HEK293 (cell line): ENCODE data around the gene POTEJ.
"Not testable (repeated sequence)": the region's sequence is repeated elsewhere in the genome, so short reads cannot be mapped to it uniquely, and the experiment has no call there.

Source experiments
- CTCF ChIP-seq: fragments of 450-650 bp; formaldehyde crosslinking; IDR thresholded peaks from 2 replicates; pipeline ENCODE4 v1.5.1; 2016; ENCODE audit warnings: missing biosample characterization, missing genetic modification characterization
- SETDB1 ChIP-seq: IDR thresholded peaks from one replicate; pipeline ENCODE4 v1.6.1; 2017; ENCODE audit warnings: mild to moderate bottlenecking, low read length, moderate library complexity, mixed read lengths; ENCODE audit not compliant: insufficient read length
- ZFP3 ChIP-seq: fragments of 450-650 bp; formaldehyde crosslinking; IDR thresholded peaks from 2 replicates; pipeline ENCODE4 v1.5.1; 2016; ENCODE audit warnings: low read depth, missing biosample characterization, missing genetic modification characterization
- ZFP69B ChIP-seq: fragments of 450-650 bp; formaldehyde crosslinking; IDR thresholded peaks from 2 replicates; pipeline ENCODE4 v1.5.1; 2016; ENCODE audit warnings: missing biosample characterization, missing genetic modification characterization
- ZNF416 ChIP-seq: fragments of 450-650 bp; formaldehyde crosslinking; IDR thresholded peaks from 2 replicates; pipeline ENCODE4 v1.5.1; 2016; ENCODE audit warnings: missing biosample characterization, missing genetic modification characterization
- ZNF544 ChIP-seq: fragments of 450-650 bp; formaldehyde crosslinking; IDR thresholded peaks from 2 replicates; pipeline ENCODE4 v1.5.0; 2017; ENCODE audit warnings: missing biosample characterization, missing genetic modification characterization
- ZNF658 ChIP-seq: fragments of 450-650 bp; formaldehyde crosslinking; IDR thresholded peaks from 2 replicates; pipeline ENCODE4; 2016; ENCODE audit warnings: missing biosample characterization, missing genetic modification characterization
- ZNF701 ChIP-seq: fragments of 450-650 bp; formaldehyde crosslinking; IDR thresholded peaks from 2 replicates; pipeline ENCODE4 v1.5.1; 2016; ENCODE audit warnings: missing biosample characterization, missing genetic modification characterization
- ZSCAN30 ChIP-seq: fragments of 450-650 bp; IDR thresholded peaks from 2 replicates; pipeline ENCODE4 v1.5.1; 2018; ENCODE audit warnings: missing biosample characterization, mild to moderate bottlenecking, missing genetic modification characterization, moderate library complexity
- ZSCAN5A ChIP-seq: fragments of 450-650 bp; formaldehyde crosslinking; IDR thresholded peaks from 2 replicates; pipeline ENCODE4 v1.5.1; 2016; ENCODE audit warnings: missing biosample characterization, missing genetic modification characterization

GRCh38 chr2:130588688-130589458, 22.4 kb upstream of the POTEJ start:
- TF ChIP-seq ZSCAN30; ZNF701 (tag by site-specific recombination); CTCF (tag by site-specific recombination); SETDB1; ZNF544; ZFP69B; ZNF416 (tag by site-specific recombination); ZSCAN5A; ZFP3 (tag by site-specific recombination); ZNF658: not testable (repeated sequence)
